Measurements from ENCODE around the gene C4BPB.

Gene C4BPB

DNA sequence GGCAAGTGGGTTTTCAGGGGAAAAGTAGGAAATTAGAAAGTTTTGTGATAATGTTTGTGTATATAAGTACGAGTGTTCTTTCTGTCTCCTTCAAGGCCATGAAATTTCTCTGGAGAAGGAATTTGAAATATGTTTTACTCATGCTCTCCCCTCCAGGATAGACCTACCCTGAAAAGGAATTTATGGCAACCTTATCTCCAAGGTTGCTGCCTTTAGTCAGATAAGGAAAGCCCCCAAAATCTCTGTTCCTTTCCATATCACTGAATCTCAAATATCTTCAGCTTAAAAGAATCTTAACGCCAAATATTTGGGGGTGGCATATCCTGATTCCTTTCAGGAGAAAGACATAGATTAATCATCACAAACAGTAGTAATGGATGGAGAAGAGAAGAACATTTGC is 499 bp upstream of the C4BPB start:
- DNase-seq = no peak

- DNase-seq = no peak
Measured at GRCh38 chr1:207089627-207090355, 1.1 kb downstream of the C4BPB start.

GRCh38 chr1:207091200-207091908 is 2.7 kb downstream of the C4BPB start:
- DNase-seq = no peak

DNA sequence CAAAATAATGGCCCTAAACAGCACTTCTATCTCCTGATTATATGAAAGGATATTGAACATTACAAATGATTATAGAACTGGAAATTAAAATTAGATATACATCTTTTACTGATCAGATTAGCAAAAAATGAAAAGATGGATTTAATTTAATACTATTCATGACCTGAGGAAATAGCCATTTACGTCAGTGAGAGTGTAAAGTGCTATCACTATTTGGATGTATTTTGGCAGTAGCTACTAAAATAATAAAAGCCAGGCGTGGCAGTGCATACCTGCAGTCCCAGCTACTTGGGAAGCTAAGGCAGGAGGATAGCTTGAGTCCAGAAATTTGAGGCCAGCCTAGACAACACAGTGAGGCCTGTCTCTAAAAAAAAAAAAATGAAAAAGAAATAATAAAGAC is 5.3 kb downstream of the C4BPB start:
- no peak for DNase-seq

DNA sequence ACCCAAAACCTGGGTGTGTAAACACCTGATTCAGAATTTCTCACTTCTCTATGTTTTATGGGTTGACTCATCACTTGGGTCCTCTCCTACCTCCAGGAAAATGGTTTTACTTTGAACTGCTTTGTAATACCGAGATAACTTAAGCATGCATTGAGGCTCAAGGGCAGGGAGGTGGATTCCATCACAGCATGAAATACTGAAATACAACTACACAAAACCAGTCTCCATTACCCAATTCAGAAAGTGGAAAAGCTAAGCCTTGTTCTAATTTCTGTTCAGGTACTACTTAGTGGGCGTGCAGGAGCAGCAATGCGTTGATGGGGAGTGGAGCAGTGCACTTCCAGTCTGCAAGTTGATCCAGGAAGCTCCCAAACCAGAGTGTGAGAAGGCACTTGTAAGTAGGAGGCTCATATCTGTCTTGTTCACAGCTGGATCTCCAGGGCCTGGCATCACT is 9.2 kb downstream of the C4BPB start:
- DNase-seq = no peak

DNA sequence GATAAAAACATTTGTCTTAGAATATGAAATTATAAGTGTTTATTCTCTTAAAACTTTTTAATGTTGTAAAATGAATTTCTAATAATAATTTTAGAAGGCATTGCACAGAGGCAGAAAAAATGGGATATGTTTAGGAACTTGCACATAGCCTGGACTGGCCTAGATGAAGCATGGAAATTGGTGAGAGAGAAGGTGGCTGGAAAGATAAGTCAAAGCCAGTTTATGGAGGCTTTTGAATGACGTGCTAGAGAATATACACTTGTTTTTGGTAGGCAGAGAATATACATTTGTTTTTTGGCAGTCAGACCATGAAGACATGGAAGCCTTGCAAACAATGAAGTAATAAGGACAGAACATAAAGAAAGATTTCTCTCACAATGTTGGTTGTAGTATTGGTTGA is 13.1 kb downstream of the C4BPB start:
- no peak for DNase-seq

- no peak for DNase-seq
Measured at GRCh38 chr1:207102146-207102545, 13.5 kb downstream of the C4BPB start.

DNA sequence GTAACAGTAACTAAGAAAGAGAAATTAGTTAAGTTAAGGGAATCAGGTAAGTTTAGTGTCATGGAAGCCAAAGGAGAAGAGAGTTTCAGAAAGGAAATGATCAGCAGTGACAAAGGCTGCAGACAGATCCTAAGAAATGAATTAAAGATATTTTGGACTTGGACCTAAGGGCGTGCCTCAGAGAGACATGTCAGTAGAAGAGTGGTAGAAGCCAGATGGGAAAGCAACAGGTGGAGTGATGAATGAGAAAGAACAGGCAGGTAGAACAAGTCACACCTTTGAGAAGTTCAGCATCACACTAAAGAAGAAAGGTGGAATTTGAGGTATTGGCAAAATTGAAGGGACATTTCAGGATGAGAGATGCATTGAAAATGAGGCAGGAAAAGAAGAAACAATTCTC is 14.0 kb downstream of the C4BPB start:
- DNase-seq = no peak

- DNase-seq = no peak
Measured at GRCh38 chr1:207103892-207104373, 15.3 kb downstream of the C4BPB start, which contains the start of gene C4BPA. Gene C4BPA (plus strand): TSS chr1:207104233. CDS start chr1:207113026, 8,793 bp downstream.

- DNase-seq = no peak
Measured at GRCh38 chr1:207109004-207109403, 20.3 kb downstream of the C4BPB start.

GRCh38 chr1:207112616-207113296 is 24.1 kb downstream of the C4BPB start:
- DNase-seq = no peak

- no peak for DNase-seq
Measured at GRCh38 chr1:207115269-207115668, 26.6 kb downstream of the C4BPB start.

DNA sequence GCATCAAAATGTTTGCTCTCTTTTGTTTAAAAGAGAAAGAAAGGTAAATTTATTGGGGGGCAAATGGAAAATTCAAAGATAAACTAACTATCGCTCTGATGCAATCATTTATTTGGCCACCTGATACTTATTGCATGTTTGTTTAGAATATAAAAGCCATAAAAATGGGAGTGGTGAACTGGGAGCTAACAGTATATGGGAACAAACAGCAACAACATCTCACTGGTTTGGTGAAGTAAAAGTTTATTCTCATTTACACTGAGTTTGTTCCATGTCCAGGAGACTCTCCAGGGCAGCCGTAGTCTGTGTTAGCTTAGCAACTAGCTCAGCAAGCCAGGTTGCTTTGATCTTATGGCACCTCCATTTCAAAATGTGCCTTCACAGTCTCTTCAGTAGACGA is 35.7 kb downstream of the C4BPB start:
- DNase-seq = no peak

DNA sequence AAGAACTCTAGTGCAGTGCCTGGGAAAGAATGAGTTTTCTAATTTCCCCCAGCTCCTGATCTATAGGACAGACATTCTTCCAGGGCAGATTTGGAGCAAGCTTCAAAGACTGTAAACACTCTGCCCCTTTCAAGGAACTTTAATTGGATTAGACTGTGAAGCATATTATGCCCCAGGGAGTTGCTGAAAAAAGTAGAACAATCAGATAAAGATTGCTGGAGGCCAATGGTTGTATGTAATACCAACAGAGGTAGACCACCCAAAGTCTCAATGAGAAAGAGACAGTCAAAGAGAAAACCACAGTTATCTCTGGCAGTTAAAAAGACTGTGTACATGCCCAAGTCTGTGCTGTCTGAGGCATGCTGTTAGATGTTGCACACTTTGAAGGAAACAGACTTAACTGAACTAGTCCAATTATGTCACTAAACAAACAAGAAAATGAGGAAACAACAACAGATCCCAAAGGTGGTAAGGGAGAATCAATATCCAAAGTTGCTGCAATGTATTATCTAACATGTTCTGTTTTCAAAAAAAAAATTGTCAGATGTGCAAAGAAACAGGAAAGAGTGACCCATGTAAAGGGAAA is 39.8 kb downstream of the C4BPB start:
- no peak for DNase-seq

- no peak for DNase-seq
Measured at GRCh38 chr1:207129053-207129452, 40.4 kb downstream of the C4BPB start.

- no peak for DNase-seq
Measured at GRCh38 chr1:207130252-207131036, 41.8 kb downstream of the C4BPB start.

DNA sequence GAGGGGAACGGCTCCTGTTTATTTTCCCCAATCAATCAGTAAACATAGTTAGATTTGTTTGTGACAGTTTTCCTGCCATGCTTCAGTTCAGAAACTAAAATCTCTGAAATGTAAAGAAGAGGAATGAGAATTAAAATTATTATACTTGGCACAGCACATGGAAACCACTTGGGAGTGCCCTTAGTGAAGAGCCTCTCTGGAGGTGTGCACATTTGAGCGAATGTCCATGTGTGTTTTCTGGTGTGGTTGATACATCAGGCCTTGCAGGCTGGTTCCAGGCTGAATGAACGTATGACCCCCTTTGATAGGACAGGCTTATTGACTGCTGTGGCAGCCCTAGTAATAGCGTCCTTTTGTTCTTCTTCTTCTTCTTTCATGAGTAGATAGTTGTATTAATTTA is 42.5 kb downstream of the C4BPB start:
- DNase-seq = no peak

GRCh38 chr1:207134581-207134980 is 45.9 kb downstream of the C4BPB start:
- no peak for DNase-seq

GRCh38 chr1:207139616-207140015 is 51.0 kb downstream of the C4BPB start:
- no peak for DNase-seq

GRCh38 chr1:207140536-207140935 is 51.9 kb downstream of the C4BPB start:
- no peak for DNase-seq

- no peak for DNase-seq
Measured at GRCh38 chr1:207145401-207146058, 56.9 kb downstream of the C4BPB start.
